ENCODE results near the gene RGS3.

The RGS3 gene

GRCh38 chr9:113645227-113645977 is 181.9 kb downstream of the RGS3 start:
- FAIRE-seq, result no peak

GRCh38 chr9:113645978-113646253 is 182.4 kb downstream of the RGS3 start:
- no peak for FAIRE-seq

- FAIRE-seq, result no peak
These were observed 183.0 kb downstream of the RGS3 start for GRCh38 chr9:113646491-113646890.
